Right lobe of liver (tissue), 4 donors: ENCODE measurements around the gene SCAANT1.

Experiments
- CTCF ChIP-seq, 4 donors: fragments of 200-600 bp in 3 of 4; fragments of 450-650 bp in 1 of 4; IDR thresholded peaks; one replicate each; pipeline versions ENCODE4 v1.5.1 to v1.8.0; 2016 to 2022; ENCODE audit warnings: antibody characterized with exemption in 4 of 4, mild to moderate bottlenecking in 2 of 4
- POLR2A ChIP-seq: fragments of 450-650 bp; IDR thresholded peaks from one replicate; pipeline ENCODE4 v1.6.1; 2017; ENCODE audit warnings: antibody characterized with exemption, mild to moderate bottlenecking
- donor health status: DM: no; HTN: no; CAD: no.
- donor health status: DM: no; HTN: no; CAD: no.
- donor health status: DM: no; HTN: yes; CAD: no.

GRCh38 chr3:63864965-63865327, 47.2 kb downstream of the SCAANT1 start:
- TF ChIP-seq POLR2A, result no peak
- no peak for TF ChIP-seq CTCF (IDR thresholded peaks at IDR 0.05)
